HFFc6 (cell line): Measurements from ENCODE around the gene CDH15. TPM values are rescaled to one million over a fixed set of nuclear protein-coding genes. Genes with fewer than 3 reads are reported as not detected.
"Not testable (repeated sequence)": the region's sequence is repeated elsewhere in the genome, so short reads cannot be mapped to it uniquely, and the experiment has no call there.

ENCODE experiments used
- DNase-seq: peaks from one replicate; pipeline ENCODE4 v3.0.0-alpha.2; 2018
- H3K27ac Mint-ChIP-seq: 2 replicates; pipeline ENCODE4 v1.8.0; 2020; ENCODE audit warnings: mild to moderate bottlenecking, mixed read lengths
- H3K27me3 Mint-ChIP-seq: 2 replicates; pipeline ENCODE4 v1.8.0; 2021; ENCODE audit warnings: mild to moderate bottlenecking, moderate library complexity, mixed read lengths; ENCODE audit not compliant: insufficient read depth
- H3K36me3 Mint-ChIP-seq: 2 replicates; pipeline ENCODE4 v1.8.0; 2021; ENCODE audit warnings: low read depth, mixed read lengths
- H3K4me1 Mint-ChIP-seq: 2 replicates; pipeline ENCODE4 v1.8.0; 2020; ENCODE audit warnings: low read depth, mixed read lengths
- H3K4me3 Mint-ChIP-seq: 2 replicates; pipeline ENCODE4 v1.8.0; 2020; ENCODE audit warnings: mild to moderate bottlenecking, moderate library complexity, mixed read lengths
- H3K9me3 Mint-ChIP-seq: 2 replicates; pipeline ENCODE4 v1.8.0; 2020; ENCODE audit warnings: mild to moderate bottlenecking, mixed read lengths
- total RNA-seq, 6 experiments: library from RNA; stranded (reverse); fragmentation: NEBNext Ultra II Directional; extraction: Animal tissue kit (Norgen Biotek cat#: 25700); gene quantifications; 2 replicates in 1 of 6; 3 replicates in 5 of 6; pipeline ENCODE4 v1.2.3, GENCODE V29; 2021
- TF ChIP-seq, protein P1 (sequence below): fragments of 200-600 bp; sonication (generic); IDR thresholded peaks from 2 replicates; pipeline ENCODE4 v1.5.0; 2021; ENCODE audit warnings: antibody characterized with exemption, mild to moderate bottlenecking

Gene CDH15
- total RNA-seq, 6 experiments from 2014 or later, result 0.05 to 0.07 TPM; not detected in 4

DNA sequence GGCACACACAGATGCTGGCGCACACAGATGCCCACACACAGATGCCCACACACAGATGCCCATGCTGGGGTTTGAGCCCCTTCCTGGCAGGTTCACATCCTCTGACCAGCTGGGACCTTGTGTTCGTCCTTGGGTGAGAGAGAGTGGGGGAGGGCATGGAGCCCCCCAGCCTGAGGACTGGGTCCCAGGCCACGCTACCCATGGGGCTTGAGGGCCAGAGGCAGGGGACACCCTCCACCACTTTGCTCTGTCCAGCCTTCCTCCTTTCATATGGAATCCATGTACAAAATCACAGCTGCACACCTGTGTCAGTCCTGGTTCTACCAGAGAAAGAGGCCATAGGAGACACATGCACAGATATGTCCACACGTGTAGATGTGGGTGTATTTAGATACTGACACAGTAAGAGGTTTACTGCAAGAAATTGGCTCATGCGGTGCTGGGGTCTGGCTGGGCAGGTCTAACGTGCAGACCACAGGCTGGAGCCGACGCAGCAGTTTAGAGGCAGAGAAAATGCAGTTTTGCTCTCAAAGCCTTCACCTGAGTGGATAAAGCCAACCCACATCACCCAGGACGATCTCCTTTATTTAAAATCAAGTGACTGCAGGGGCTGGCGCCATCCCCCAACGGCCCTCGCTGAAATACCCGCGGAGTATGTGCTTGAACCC is 17.9 kb downstream of the CDH15 start:
- DNase-seq, result no peak
- Mint-ChIP-seq H3K4me1 (no peaks in the 10 kb centered on the region), H3K36me3 (no peaks in the 10 kb centered on the region), H3K27ac (no peak overlapping the region), H3K9me3 (no peaks in the 10 kb centered on the region), H3K27me3 (peaks cover 4% of the 10 kb centered on the region), H3K4me3 (no peak overlapping the region)
- TF ChIP-seq, protein P1, sequence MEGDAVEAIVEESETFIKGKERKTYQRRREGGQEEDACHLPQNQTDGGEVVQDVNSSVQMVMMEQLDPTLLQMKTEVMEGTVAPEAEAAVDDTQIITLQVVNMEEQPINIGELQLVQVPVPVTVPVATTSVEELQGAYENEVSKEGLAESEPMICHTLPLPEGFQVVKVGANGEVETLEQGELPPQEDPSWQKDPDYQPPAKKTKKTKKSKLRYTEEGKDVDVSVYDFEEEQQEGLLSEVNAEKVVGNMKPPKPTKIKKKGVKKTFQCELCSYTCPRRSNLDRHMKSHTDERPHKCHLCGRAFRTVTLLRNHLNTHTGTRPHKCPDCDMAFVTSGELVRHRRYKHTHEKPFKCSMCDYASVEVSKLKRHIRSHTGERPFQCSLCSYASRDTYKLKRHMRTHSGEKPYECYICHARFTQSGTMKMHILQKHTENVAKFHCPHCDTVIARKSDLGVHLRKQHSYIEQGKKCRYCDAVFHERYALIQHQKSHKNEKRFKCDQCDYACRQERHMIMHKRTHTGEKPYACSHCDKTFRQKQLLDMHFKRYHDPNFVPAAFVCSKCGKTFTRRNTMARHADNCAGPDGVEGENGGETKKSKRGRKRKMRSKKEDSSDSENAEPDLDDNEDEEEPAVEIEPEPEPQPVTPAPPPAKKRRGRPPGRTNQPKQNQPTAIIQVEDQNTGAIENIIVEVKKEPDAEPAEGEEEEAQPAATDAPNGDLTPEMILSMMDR, result no peak

DNA sequence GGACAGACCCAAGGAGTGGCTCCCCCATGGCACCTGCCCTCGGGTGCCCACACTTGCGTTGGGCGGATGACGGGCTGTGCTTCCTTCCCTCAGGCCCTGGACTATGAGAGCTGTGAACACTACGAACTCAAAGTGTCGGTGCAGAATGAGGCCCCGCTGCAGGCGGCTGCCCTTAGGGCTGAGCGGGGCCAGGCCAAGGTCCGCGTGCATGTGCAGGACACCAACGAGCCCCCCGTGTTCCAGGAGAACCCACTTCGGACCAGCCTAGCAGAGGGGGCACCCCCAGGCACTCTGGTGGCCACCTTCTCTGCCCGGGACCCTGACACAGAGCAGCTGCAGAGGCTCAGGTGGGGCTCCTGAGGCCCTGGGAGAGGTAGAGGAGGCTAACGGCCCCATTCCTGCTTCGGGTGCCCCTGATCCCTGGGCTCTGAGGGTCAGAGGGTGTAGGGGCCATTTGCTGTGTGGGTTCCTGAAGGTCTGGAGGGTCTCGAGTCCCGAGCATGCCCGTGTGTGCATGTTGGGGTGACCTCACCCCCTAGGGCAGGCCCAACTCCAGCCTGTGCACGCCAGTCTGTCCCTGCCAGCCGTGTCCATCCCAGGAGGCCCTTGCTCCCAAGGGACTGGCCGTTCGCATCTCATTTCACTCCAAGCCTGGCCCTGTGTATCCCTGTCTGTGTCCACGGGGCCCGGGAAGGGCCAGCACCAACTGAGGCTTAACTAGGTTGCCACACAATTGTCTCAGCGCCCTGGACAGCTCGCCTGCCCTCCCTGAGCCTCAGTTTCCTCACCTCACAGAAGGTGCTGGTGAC is 18.8 kb downstream of the CDH15 start:
- DNase-seq, result no peak

DNA sequence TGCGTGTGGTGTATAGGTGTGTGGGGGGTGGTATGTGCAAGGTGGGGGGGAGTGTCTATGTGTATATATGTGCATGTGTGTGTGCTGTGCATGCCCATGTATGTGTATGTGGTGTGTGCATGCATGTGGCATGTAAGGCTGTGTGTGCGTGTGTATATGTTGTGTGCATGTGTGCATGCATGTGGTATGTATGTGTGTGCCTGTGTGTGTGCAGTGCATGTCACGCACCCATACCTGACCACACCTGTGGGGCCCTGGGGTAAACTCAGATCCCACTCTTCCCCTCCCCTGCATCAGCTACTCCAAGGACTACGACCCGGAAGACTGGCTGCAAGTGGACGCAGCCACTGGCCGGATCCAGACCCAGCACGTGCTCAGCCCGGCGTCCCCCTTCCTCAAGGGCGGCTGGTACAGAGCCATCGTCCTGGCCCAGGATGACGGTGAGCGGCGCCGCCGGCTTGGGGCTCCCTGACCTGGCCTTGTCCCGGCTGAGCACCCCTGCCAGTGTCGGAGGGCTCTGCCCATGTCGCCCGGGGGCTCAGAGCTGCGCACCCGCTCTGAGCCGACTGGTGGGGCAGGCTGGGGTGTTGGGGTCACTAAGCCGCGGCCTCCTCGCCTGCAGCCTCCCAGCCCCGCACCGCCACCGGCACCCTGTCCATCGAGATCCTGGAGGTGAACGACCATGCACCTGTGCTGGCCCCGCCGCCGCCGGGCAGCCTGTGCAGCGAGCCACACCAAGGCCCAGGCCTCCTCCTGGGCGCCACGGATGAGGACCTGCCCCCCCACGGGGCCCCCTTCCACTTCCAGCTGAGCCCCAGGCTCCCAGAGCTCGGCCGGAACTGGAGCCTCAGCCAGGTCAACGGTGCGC is 19.7 kb downstream of the CDH15 start:
- no peaks in the 10 kb centered on the region for H3K9me3 Mint-ChIP-seq
- H3K4me1 Mint-ChIP-seq, result no peaks in the 10 kb centered on the region
- DNase-seq, result no peak
- H3K4me3 Mint-ChIP-seq, result no peak overlapping the region
- H3K27ac Mint-ChIP-seq, result no peak overlapping the region
- peaks cover 4% of the 10 kb centered on the region for H3K27me3 Mint-ChIP-seq
- H3K36me3 Mint-ChIP-seq, result no peaks in the 10 kb centered on the region
- TF ChIP-seq, protein P1, result no peak

More for the DNA sequence above, 18.8 kb downstream of the CDH15 start:
- H3K4me1 Mint-ChIP-seq, result no peaks in the 10 kb centered on the region
- H3K27me3 Mint-ChIP-seq, result peaks cover 4% of the 10 kb centered on the region
- no peaks in the 10 kb centered on the region for H3K36me3 Mint-ChIP-seq
- no peak overlapping the region for H3K4me3 Mint-ChIP-seq
- TF ChIP-seq, protein P1, result no peak
- H3K9me3 Mint-ChIP-seq, result no peaks in the 10 kb centered on the region
- no peak overlapping the region for H3K27ac Mint-ChIP-seq

DNA sequence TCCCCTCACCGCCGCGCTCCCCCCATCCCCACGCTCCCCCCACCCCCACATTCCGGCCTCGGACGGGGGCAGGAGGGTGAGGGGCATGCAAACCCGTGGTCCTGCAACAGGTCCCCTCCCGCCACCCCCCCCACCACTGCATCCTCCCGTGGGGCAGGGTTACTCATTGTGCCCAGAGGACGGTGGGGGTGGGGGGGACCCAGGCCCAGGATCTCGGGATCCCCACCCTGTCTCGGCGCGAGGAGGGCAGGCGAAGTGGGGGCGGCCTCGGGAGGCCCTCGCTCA is 20.3 kb downstream of the CDH15 start:
- Mint-ChIP-seq H3K36me3 (no peaks in the 10 kb centered on the region), H3K27me3 (peaks cover 4% of the 10 kb centered on the region), H3K9me3 (no peaks in the 10 kb centered on the region), H3K4me1 (no peaks in the 10 kb centered on the region), H3K27ac (no peak overlapping the region), H3K4me3 (no peak overlapping the region)
- TF ChIP-seq, protein P1, result no peak
- no peak for DNase-seq

DNA sequence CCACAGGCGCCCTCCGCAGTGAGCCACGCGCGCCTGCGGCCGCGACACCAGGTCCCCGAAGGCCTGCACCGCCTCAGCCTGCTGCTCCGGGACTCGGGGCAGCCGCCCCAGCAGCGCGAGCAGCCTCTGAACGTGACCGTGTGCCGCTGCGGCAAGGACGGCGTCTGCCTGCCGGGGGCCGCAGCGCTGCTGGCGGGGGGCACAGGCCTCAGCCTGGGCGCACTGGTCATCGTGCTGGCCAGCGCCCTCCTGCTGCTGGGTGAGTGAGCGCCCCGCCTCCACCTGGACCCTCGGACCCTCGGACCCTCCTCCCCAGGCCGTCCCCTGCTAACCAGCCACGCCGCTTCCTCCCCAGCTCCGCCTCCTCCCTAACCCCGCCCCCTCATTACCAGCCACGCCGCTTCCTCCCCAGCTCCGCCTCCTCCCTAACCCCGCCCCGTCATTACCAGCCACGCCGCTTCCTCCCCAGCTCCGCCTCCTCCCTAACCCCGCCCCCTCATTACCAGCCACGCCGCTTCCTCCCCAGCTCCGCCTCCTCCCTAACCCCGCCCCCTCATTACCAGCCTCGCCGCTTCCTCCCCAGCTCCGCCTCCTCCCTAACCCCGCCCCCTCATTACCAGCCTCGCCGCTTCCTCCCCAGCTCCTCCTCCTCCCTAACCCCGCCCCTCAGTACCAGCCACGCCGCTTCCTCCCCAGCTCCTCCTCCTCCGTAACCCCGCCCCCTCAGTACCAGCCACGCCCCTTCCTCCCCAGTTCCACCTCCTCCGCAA is 20.8 kb downstream of the CDH15 start:
- H3K27me3 Mint-ChIP-seq, H3K36me3 Mint-ChIP-seq, H3K4me3 Mint-ChIP-seq, H3K4me1 Mint-ChIP-seq, H3K27ac Mint-ChIP-seq, H3K9me3 Mint-ChIP-seq: not testable (repeated sequence)
- peak; percentile 43 for DNase-seq
- TF ChIP-seq, protein P1, result 0 out of 2 replicates have a peak, but pooled peaks have one; percentile 11
